Activated T-cell treated with anti-CD3 and anti-CD28 coated beads, Interleukin-2, amount 50 U/mL, for 4 hours (primary cell): Measurements from ENCODE around the gene IL1RAP. TPM values are rescaled to one million over a fixed set of nuclear protein-coding genes. Genes with fewer than 3 reads are reported as not detected.
"Not testable (repeated sequence)": the region's sequence is repeated elsewhere in the genome, so short reads cannot be mapped to it uniquely, and the experiment has no call there.

Experiments
- ATAC-seq, 2 donors: fragments of 200-7000 bp; cut with Tn5 transposase; one replicate each; pipeline ENCODE4 v1.10.0; 2021
- DNase-seq: peaks from one replicate; pipeline ENCODE4 v3.0.0-alpha.2; 2020
- H3K27me3 Mint-ChIP-seq: one replicate; pipeline ENCODE4 v1.8.0; 2021; ENCODE audit warnings: low read depth, mixed read lengths
- H3K36me3 Mint-ChIP-seq: one replicate; pipeline ENCODE4 v1.8.0; 2022; ENCODE audit warnings: mixed read lengths; ENCODE audit not compliant: insufficient read depth
- H3K4me1 Mint-ChIP-seq: one replicate; pipeline ENCODE4 v1.8.0; 2021; ENCODE audit warnings: low read depth, mixed read lengths
- H3K4me3 Mint-ChIP-seq: one replicate; pipeline ENCODE4 v1.8.0; 2021; ENCODE audit warnings: mild to moderate bottlenecking, moderate library complexity, mixed read lengths
- H3K9me3 Mint-ChIP-seq: one replicate; pipeline ENCODE4 v1.8.0; 2021; ENCODE audit warnings: mixed read lengths
- total RNA-seq, 3 donors: library from RNA; stranded (reverse); gene quantifications; one replicate each; pipeline ENCODE4 v1.2.1, GENCODE V29; 2021

IL1RAP gene
- 10 to 100 TPM; 10.2 to 15.3 (median 13.8) TPM for total RNA-seq

GRCh38 chr3:190513409-190514370 lies at the start of gene IL1RAP:
Gene IL1RAP (plus strand): TSS chr3:190514085. CDS start chr3:190564290, 50,205 bp downstream.
- H3K4me1 Mint-ChIP-seq = peaks cover 30% of the 10 kb centered on the region
- peaks cover 6% of the 10 kb centered on the region for H3K36me3 Mint-ChIP-seq
- no peaks in the 10 kb centered on the region for H3K27me3 Mint-ChIP-seq
- peak; percentile 76 for DNase-seq
- peak within 1 kb of the TSS; percentile 90 for H3K4me3 Mint-ChIP-seq
- ATAC-seq = peak; percentile 96
- H3K9me3 Mint-ChIP-seq = no peaks in the 10 kb centered on the region

GRCh38 chr3:190467922-190468321 lies 46.0 kb upstream of the IL1RAP start:
- H3K9me3 Mint-ChIP-seq = peaks cover 17% of the 10 kb centered on the region
- no peak for DNase-seq
- peaks cover 10% of the 10 kb centered on the region for H3K27me3 Mint-ChIP-seq
- no peaks in the 10 kb centered on the region for H3K36me3 Mint-ChIP-seq
- no peaks in the 10 kb centered on the region for H3K4me1 Mint-ChIP-seq
- H3K4me3 Mint-ChIP-seq = no peak overlapping the region
- ATAC-seq = no peak

GRCh38 chr3:190473261-190473660 lies 40.6 kb upstream of the IL1RAP start:
- not testable (repeated sequence) for H3K36me3 Mint-ChIP-seq, ATAC-seq

GRCh38 chr3:190481779-190482178 lies 32.1 kb upstream of the IL1RAP start:
- DNase-seq (no peak), ATAC-seq (no peak)
- Mint-ChIP-seq H3K4me1 (peaks cover 3% of the 10 kb centered on the region), H3K27me3 (peaks cover 3% of the 10 kb centered on the region), H3K4me3 (no peak overlapping the region), H3K9me3 (no peaks in the 10 kb centered on the region), H3K36me3 (no peaks in the 10 kb centered on the region)

More at GRCh38 chr3:190473261-190473660, 40.6 kb upstream of the IL1RAP start:
- H3K9me3 Mint-ChIP-seq = peaks cover 14% of the 10 kb centered on the region
- DNase-seq, H3K27me3 Mint-ChIP-seq, H3K4me3 Mint-ChIP-seq, H3K4me1 Mint-ChIP-seq: not testable (repeated sequence)

GRCh38 chr3:190485830-190486532 lies 27.9 kb upstream of the IL1RAP start:
- ATAC-seq (no peak), DNase-seq (no peak)
- Mint-ChIP-seq H3K4me3 (no peak overlapping the region), H3K4me1 (peaks cover 6% of the 10 kb centered on the region), H3K9me3 (no peaks in the 10 kb centered on the region), H3K36me3 (no peaks in the 10 kb centered on the region), H3K27me3 (peaks cover 28% of the 10 kb centered on the region)

- DNase-seq = no peak
- Mint-ChIP-seq H3K9me3 (no peaks in the 10 kb centered on the region), H3K27me3 (peaks cover 28% of the 10 kb centered on the region)
Observed at GRCh38 chr3:190486533-190486864, 27.4 kb upstream of the IL1RAP start.

GRCh38 chr3:190486908-190487607 lies 26.8 kb upstream of the IL1RAP start:
- no peaks in the 10 kb centered on the region for H3K9me3 Mint-ChIP-seq
- DNase-seq (no peak), ATAC-seq (no peak)
- H3K27me3 Mint-ChIP-seq = peaks cover 26% of the 10 kb centered on the region
- H3K4me1 Mint-ChIP-seq = peaks cover 15% of the 10 kb centered on the region
- H3K4me3 Mint-ChIP-seq = no peak overlapping the region
- H3K36me3 Mint-ChIP-seq = no peaks in the 10 kb centered on the region

More at GRCh38 chr3:190486533-190486864, 27.4 kb upstream of the IL1RAP start:
- Mint-ChIP-seq H3K4me1 (peaks cover 11% of the 10 kb centered on the region), H3K36me3 (no peaks in the 10 kb centered on the region), H3K4me3 (no peak overlapping the region)
- ATAC-seq = no peak

- no peak overlapping the region for H3K4me3 Mint-ChIP-seq
- no peaks in the 10 kb centered on the region for H3K36me3 Mint-ChIP-seq
- peaks cover 43% of the 10 kb centered on the region for H3K27me3 Mint-ChIP-seq
- no peaks in the 10 kb centered on the region for H3K9me3 Mint-ChIP-seq
- DNase-seq = no peak
- peaks cover 17% of the 10 kb centered on the region for H3K4me1 Mint-ChIP-seq
- ATAC-seq = peak; percentile 90 to 92
Observed at GRCh38 chr3:190491533-190492054, 22.3 kb upstream of the IL1RAP start.

- peaks cover 17% of the 10 kb centered on the region for H3K4me1 Mint-ChIP-seq
- no peak overlapping the region for H3K4me3 Mint-ChIP-seq
- DNase-seq (no peak), ATAC-seq (no peak)
- no peaks in the 10 kb centered on the region for H3K9me3 Mint-ChIP-seq
- H3K27me3 Mint-ChIP-seq = peaks cover 44% of the 10 kb centered on the region
- H3K36me3 Mint-ChIP-seq = no peaks in the 10 kb centered on the region
Observed at GRCh38 chr3:190492129-190492528, 21.8 kb upstream of the IL1RAP start.

- Mint-ChIP-seq H3K4me3 (no peak overlapping the region), H3K27me3 (peaks cover 41% of the 10 kb centered on the region), H3K4me1 (peaks cover 17% of the 10 kb centered on the region), H3K36me3 (no peaks in the 10 kb centered on the region), H3K9me3 (no peaks in the 10 kb centered on the region)
- no peak for DNase-seq
- ATAC-seq = no peak
Observed at GRCh38 chr3:190492966-190493365, 20.9 kb upstream of the IL1RAP start.

GRCh38 chr3:190494907-190495306 lies 19.0 kb upstream of the IL1RAP start:
- peaks cover 36% of the 10 kb centered on the region for H3K27me3 Mint-ChIP-seq
- no peak for DNase-seq
- H3K4me1 Mint-ChIP-seq = peaks cover 17% of the 10 kb centered on the region
- no peak for ATAC-seq
- H3K9me3 Mint-ChIP-seq = no peaks in the 10 kb centered on the region
- H3K4me3 Mint-ChIP-seq = no peak overlapping the region
- no peaks in the 10 kb centered on the region for H3K36me3 Mint-ChIP-seq

GRCh38 chr3:190495354-190495753 lies 18.5 kb upstream of the IL1RAP start:
- H3K4me1 Mint-ChIP-seq = peaks cover 17% of the 10 kb centered on the region

GRCh38 chr3:190495796-190496195 lies 18.1 kb upstream of the IL1RAP start:
- H3K4me1 Mint-ChIP-seq = peaks cover 15% of the 10 kb centered on the region
- H3K36me3 Mint-ChIP-seq = no peaks in the 10 kb centered on the region
- H3K27me3 Mint-ChIP-seq = peaks cover 37% of the 10 kb centered on the region
- no peak overlapping the region for H3K4me3 Mint-ChIP-seq
- DNase-seq (no peak), ATAC-seq (no peak)
- no peaks in the 10 kb centered on the region for H3K9me3 Mint-ChIP-seq

More at GRCh38 chr3:190495354-190495753, 18.5 kb upstream of the IL1RAP start:
- Mint-ChIP-seq H3K4me3 (no peak overlapping the region), H3K27me3 (peaks cover 36% of the 10 kb centered on the region), H3K9me3 (no peaks in the 10 kb centered on the region), H3K36me3 (no peaks in the 10 kb centered on the region)
- ATAC-seq = no peak
- DNase-seq = no peak

- H3K4me1 Mint-ChIP-seq = peaks cover 7% of the 10 kb centered on the region
- no peak overlapping the region for H3K4me3 Mint-ChIP-seq
- ATAC-seq (no peak), DNase-seq (no peak)
- H3K36me3 Mint-ChIP-seq = no peaks in the 10 kb centered on the region
- H3K9me3 Mint-ChIP-seq = no peaks in the 10 kb centered on the region
- H3K27me3 Mint-ChIP-seq = peaks cover 37% of the 10 kb centered on the region
Observed at GRCh38 chr3:190496859-190497258, 17.0 kb upstream of the IL1RAP start.
